22Rv1 (cell line): ENCODE results near the gene PRRX1.

Experiments
- CTCF ChIP-seq: fragments of 450-650 bp; IDR thresholded peaks from 2 replicates; pipeline ENCODE4 v1.5.1; 2017; ENCODE audit warnings: mild to moderate bottlenecking
- ZFX ChIP-seq: fragments of 450-650 bp; IDR thresholded peaks from 2 replicates; pipeline ENCODE4 v1.6.1; 2017; ENCODE audit warnings: antibody characterized with exemption, borderline replicate concordance

- TF ChIP-seq CTCF: no peak
- no peak for TF ChIP-seq ZFX
Observed at GRCh38 chr1:170739803-170740202, 75.9 kb downstream of the PRRX1 start.
